Measurements from ENCODE around the gene ZFYVE21.

- TF ChIP-seq EP300 (IDR thresholded peaks at IDR 0.05): no peak
- no peak for TF ChIP-seq CTCF (IDR thresholded peaks at IDR 0.05)
These were observed 16.3 kb upstream of the ZFYVE21 start for GRCh38 chr14:103699261-103699661.
